HG02623 (cell line): Measurements from ENCODE around the gene DPEP1.
"Not testable (repeated sequence)": the region's sequence is repeated elsewhere in the genome, so short reads cannot be mapped to it uniquely, and the experiment has no call there.

Source experiments
- ATAC-seq: cut with Tn5 transposase; IDR thresholded peaks from one replicate; pipeline ENCODE4 v1.9.1; 2021; ENCODE audit warnings: moderate library complexity; ENCODE audit not compliant: unreplicated experiment

DPEP1 gene

DNA sequence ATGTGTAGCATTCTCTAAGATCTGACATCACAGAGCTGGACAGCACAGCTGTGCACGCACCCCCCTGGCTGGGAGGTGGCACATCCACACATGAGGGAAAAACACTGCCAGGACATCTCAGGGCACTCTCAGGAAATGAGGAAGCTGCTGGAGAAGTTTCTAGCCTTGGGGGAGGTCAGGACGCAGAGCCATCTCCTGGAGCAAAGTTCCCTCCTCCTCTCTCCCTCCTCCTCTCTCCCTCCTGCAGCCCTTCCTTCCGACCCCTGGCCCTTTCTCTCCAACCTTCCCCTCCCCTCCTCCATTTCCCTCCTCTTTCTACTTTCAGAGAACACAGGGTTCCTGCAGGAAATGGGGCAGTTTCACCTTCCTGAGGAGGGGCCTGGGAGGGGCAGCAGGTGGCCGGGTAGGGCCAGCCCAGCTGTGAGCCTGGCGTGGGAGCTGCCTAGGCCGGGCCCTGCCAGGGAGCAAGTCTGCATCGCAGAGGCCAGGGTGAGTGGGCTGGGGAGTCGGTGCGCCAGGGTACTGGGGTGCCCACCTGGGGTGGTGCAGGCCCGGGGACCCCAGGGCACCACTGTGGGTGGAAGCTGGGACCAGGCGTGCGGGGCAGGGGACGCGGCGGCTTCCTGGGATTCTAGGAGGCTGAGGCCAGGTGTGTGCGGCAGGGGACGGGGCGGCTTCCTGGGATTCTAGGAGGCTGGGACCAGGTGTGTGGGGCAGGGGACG is at the start of gene DPEP1:
Gene DPEP1 (plus strand): TSS at position 412 of the 723 bp plus-strand sequence. CDS start 16,769 bp downstream, outside the sequence.
- no peak for ATAC-seq

- no peak for ATAC-seq
Measured at GRCh38 chr16:89564476-89565255, 48.8 kb upstream of the DPEP1 start.

- no peak for ATAC-seq
Measured at GRCh38 chr16:89565256-89565505, 48.3 kb upstream of the DPEP1 start.

DNA sequence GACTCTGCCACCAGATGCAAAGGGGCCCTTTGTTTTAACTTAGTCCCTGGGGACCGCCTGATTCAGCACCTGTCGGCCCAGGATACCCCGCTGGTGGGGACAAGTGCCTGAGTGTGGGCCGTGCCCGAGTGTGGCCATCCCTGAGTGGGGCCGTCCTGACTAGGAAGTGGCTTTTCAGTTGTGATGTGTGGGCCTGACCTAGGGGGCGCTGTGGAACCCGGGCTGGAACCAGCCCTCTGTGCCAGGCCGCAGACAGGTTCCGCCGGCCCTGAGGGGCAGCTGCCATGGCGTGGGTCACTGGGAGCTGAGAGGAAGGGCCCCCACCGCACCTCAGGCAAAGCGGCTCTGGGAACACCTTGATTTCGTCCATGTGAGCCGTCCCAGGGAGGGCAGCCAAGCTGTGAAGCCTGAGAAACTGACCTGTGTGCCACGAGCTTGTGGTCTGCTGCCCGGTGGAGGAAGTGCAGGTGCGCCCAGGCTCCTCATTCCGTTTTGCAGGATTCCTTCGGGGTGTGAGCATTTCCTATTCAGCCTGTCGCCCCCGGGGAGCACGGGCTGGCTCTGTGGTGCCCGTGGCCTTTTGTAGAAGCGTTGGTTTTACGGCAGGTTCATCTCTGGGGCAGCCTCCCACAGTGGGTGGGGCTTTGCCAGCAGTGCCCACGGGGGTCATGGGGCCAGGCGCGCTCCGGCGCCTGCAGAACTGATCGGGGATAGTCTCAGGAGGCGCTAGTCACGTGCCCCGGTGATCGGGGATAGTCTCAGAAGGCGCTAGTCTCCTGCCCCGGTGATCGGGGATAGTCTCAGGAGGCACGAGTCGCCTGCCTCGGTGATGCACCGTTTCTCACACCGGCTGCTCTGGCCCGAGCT is 47.7 kb upstream of the DPEP1 start:
- ATAC-seq: no peak

DNA sequence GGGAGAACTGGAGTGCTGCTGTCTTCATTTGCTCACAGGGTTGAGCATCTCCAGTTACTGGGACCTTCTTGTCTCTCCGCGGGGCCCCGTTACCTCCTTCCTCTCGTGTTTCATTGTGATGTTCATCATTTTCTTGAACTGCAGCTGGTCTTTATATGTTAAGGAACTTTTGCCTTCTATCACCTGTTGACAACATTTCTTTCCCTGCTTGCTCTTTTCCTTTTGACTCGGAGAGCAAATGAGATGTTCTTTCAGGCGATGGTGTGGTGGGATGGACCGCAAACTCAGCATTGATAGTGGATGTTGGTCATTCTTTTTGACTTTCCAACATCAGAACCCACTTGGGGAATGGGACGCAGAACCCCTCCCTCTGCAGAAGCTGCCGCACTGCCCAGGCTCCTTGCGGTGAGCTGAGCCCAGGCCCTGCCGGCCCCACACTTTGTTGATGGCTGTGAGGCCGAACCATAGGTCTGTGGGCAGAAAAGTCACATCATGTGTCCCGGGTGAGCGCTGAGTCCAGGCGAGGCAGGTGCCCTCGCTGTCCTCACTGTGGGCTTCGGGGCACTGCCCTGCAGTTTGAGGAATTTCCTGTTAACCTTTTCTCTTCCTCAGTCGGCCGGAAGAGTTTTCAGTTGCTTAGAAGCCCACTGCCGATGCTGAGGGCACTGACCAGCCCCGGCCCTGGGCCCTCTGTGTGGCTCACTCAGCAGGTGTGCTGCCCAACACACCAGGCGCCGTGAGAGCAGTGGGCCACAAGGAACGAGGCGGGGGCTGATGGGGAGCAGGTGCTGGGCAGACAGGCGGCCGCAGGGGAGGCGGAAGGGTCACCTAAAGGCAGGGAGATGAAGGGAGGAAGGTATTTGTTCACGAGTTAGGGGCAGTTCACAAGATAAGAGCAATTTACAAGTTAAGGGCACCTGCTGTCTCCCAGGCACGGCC is 45.5 kb upstream of the DPEP1 start:
- no peak for ATAC-seq

GRCh38 chr16:89569506-89570341 is 43.7 kb upstream of the DPEP1 start:
- no peak for ATAC-seq

DNA sequence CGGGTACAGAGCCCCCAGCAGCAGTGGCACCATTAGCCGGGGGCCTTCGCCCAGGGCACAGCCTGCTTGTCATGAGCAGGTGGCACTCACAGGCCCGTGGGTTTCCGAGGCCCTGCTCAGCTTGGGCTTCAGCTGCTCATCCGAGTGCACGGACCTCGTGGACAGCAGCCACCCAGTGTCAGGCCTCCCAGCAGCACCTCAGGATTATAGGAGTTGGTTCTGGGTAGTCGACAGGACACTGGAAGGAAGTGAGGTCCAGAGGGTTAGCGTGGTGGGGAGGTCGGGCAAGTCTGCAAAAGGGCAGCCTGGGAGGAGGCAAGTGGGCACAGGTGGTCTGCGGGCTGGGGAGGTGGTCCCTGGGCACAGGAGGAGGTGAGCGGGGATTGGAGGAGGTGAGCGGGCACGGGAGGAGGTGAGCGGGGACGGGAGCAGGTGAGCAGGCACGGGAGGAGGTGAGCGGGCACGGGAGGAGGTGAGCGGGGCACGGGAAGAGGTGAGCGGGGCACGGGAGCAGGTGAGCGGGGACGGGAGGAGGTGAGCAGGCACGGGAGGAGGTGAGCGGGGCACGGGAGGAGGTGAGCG is 43.0 kb upstream of the DPEP1 start:
- ATAC-seq: no peak

DNA sequence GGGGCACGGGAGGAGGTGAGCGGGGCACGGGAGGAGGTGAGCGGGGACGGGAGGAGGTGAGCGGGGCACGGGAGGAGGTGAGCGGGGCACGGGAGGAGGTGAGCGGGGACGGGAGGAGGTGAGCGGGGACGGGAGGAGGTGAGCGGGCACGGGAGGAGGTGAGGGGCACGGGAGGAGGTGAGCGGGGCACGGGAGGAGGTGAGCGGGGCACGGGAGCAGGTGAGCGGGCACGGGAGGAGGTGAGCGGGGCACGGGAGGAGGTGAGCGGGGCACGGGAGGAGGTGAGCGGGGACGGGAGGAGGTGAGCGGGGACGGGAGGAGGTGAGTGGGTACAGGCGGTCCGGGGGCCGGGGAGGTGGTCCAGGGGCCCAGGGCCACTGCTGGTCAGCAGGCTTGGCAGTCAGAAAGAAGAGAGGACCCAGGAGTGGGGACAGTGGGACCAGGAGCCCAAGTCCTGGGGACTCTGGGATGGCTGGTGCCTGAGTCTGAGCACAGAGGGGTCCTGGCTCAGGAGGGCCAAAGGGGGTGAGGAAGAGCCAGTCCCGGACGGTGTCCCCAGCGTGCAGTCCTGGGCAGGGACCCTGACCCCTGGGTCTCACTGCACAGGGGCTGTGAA is 42.4 kb upstream of the DPEP1 start:
- not testable (repeated sequence) for ATAC-seq

DNA sequence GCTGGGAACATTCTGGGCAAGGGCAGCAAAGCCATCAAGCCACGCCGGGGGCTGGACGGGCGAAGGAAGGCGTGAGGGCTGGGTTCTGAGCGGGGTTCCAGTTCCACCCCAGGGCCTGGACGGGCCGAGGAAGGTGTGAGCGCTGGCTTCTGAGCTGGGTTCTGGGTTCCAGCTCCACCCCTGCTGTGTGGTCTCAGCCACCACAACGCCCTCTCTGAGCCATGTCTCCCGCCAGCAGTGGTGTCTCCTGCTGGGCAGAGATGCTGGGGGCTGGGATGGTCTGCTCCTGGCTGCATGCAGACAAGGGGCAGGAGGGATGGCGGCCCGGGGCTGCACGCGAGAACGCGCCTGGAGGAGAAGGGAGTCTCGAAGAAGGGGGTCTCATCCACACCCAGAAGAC is 41.8 kb upstream of the DPEP1 start:
- no peak for ATAC-seq

DNA sequence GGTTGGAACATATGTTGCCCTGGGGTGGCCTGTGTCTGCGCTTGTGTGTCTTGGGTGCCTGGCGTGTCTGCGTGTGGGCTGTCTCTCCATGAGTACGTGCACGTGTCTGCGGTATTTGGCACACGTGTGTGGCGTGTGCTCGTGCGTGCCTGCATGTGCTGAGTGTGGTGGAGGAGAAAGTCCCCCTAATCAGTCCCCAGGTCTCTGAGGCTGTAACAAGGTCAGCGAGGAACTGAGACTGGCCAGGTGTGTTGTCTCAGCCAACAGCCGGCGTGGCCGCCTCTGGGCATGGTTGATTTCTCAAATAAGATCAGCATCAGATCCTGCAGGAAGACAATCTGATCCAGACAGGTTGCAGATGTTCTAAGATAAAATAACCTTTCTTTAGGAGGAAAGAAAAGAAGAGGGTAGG is 41.4 kb upstream of the DPEP1 start:
- no peak for ATAC-seq

GRCh38 chr16:89572485-89573205 is 40.8 kb upstream of the DPEP1 start:
- ATAC-seq: no peak

DNA sequence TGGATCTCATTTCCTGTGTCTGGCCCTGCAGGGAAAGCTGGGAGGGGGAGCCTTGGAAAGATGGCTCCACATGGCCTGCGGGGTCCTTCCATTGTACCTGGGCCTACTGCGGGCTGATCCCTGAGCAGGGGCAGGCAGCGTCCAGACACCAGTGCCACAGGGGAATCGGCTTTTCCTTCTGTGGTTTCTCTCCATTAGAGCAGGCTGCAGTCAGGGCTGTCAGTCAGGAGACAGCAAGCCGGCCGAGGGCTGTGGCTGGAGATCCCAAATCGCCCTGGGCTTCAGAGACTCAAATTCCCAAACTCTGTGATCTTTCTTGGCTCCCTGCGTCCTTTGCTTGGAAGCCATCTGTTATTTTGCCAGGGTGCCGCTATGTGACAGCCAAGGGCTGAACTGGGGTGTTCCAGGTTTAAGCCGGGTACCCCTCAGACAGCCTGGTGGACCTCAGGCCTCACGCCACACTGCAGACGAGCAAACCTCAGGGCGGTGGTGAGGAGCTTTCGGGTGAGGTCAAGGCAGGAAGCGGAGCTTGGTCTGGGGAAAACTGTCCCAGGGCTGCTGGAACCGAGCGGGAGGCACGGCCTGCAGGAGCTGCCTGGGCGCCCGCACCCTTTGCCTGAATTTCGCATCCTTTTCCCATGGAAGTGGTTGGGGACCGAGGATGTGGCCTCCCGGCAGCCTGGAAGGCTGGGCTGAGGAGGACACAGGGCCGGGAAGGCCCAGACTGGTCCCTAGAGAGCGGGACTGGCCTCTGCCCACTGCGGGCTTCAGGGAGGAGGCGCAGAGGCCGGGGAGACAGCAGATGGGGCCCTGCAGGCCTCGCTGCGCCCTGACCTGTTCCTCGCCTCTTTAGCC is 39.4 kb upstream of the DPEP1 start:
- ATAC-seq: no peak

GRCh38 chr16:89574681-89575246 is 38.7 kb upstream of the DPEP1 start:
- ATAC-seq: no peak

GRCh38 chr16:89575247-89576152 is 37.9 kb upstream of the DPEP1 start, which contains the start of gene CPNE7:
TSS of gene CPNE7 (plus strand) at chr16:89575758. CDS start at chr16:89575898, 140 bp downstream.
- no peak for ATAC-seq

GRCh38 chr16:89576153-89577054 is 37.0 kb upstream of the DPEP1 start:
- ATAC-seq: no peak
